ENCODE measurements around the gene NSUN2. TPM values are rescaled to one million over a fixed set of nuclear protein-coding genes. Genes with fewer than 3 reads are reported as not detected.

The NSUN2 gene
- total and polyA plus RNA-seq, 9 donors, result 33.5 to 52.1 (median 39.3) TPM

DNA sequence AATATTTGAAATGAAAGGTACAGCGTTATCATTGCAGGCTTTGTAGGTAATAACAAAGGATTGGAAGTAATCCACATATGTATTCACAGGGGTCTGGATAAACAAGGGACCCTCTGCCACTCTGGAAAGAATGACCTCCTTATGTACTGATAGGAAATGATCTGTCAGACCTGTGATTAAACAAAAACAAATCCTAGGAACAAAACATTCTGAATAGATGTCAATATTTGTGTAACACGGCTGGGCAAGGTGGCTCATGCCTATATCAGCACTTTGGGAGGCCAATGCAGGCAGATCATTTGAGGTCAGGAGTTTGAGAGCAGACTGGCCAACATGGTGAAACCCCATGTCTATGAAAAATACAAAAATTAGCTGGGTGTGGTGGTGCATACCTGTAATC lies 42.3 kb downstream of the NSUN2 start:
- DNase-seq, result no peak
- Histone ChIP-seq H3K36me3 (no peaks in the 10 kb centered on the region), H3K27ac (no peak overlapping the region), H3K9me3 (no peaks in the 10 kb centered on the region), H3K4me3 (no peak overlapping the region), H3K27me3 (no peaks in the 10 kb centered on the region), H3K4me1 (ENCODE audit: insufficient read depth) (no peaks in the 10 kb centered on the region)
- TF ChIP-seq, protein P1, sequence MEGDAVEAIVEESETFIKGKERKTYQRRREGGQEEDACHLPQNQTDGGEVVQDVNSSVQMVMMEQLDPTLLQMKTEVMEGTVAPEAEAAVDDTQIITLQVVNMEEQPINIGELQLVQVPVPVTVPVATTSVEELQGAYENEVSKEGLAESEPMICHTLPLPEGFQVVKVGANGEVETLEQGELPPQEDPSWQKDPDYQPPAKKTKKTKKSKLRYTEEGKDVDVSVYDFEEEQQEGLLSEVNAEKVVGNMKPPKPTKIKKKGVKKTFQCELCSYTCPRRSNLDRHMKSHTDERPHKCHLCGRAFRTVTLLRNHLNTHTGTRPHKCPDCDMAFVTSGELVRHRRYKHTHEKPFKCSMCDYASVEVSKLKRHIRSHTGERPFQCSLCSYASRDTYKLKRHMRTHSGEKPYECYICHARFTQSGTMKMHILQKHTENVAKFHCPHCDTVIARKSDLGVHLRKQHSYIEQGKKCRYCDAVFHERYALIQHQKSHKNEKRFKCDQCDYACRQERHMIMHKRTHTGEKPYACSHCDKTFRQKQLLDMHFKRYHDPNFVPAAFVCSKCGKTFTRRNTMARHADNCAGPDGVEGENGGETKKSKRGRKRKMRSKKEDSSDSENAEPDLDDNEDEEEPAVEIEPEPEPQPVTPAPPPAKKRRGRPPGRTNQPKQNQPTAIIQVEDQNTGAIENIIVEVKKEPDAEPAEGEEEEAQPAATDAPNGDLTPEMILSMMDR (IDR thresholded peaks at IDR 0.05), result no peak
- TF ChIP-seq EP300 (IDR thresholded peaks at IDR 0.05), result no peak
- TF ChIP-seq POLR2A (IDR thresholded peaks at IDR 0.05), result no peak
- 68 to 84% (median 77%) methylated on average over 2 of the region's 2 CpGs for WGBS, 3 donors
- intact Hi-C loops (cut with DNase I), result no loop called here

DNA sequence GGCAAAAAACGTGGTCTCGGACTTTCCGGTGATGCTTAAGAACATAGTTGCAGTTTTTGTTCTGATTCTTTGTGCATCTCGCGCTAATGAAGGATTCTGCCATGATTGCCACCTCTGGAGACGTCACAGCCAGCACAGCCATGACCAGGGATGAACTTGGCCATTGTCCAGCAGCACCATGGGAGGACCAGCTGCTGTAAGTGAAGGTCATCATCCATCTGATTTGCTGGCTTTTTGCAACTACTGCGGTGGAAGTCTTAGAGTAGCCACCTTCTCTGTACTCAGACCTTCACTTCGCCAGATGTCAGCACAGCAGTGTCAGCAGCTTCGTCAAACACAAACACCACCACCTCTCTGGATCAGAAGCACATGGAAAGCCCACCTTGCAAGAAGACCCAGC lies 45.7 kb downstream of the NSUN2 start:
- no peak overlapping the region for H3K27ac ChIP-seq
- no peak overlapping the region for H3K4me3 ChIP-seq
- peaks cover 7% of the 10 kb centered on the region for H3K4me1 ChIP-seq (ENCODE audit: insufficient read depth)
- intact Hi-C loops (cut with DNase I), result loop anchor here in 1 of 4 donors (10.0 kb wide), 1 partner anchor 202 kb away; no protein-coding TSS in a partner anchor
- no peak for DNase-seq
- no peaks in the 10 kb centered on the region for H3K27me3 ChIP-seq
- WGBS, 3 donors, result 85 to 90% (median 85%) methylated on average over 9 of the region's 9 CpGs
- no peaks in the 10 kb centered on the region for H3K36me3 ChIP-seq
- H3K9me3 ChIP-seq, result no peaks in the 10 kb centered on the region
- TF ChIP-seq, protein P1 (IDR thresholded peaks at IDR 0.05), result no peak
- no peak for TF ChIP-seq POLR2A (IDR thresholded peaks at IDR 0.05)
- no peak for TF ChIP-seq EP300 (IDR thresholded peaks at IDR 0.05)

DNA sequence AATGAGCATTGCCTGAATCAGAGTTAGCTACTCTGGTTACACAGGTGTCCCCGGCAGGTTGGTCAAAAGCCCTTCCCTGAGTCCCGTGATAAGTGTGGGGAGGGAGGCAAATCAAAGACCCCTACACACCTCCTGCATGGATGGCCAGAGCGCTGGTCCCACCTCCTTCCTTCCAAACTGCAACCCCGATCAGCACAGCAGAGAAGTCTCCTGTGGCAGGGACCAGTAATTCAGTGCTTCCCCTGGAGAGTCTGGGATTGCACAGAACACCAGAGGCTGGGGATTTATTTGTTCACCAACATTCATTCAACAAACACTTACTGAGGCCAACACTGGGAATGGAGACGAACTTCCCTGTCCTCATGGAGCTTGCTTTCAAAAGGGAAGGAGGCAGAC lies 46.2 kb downstream of the NSUN2 start:
- WGBS, 3 donors, result 91 to 95% (median 94%) methylated on average over 5 of the region's 5 CpGs
- intact Hi-C loops (cut with DNase I), result loop anchor here in 1 of 4 donors (10.0 kb wide), 1 partner anchor 202 kb away; no protein-coding TSS in a partner anchor

DNA sequence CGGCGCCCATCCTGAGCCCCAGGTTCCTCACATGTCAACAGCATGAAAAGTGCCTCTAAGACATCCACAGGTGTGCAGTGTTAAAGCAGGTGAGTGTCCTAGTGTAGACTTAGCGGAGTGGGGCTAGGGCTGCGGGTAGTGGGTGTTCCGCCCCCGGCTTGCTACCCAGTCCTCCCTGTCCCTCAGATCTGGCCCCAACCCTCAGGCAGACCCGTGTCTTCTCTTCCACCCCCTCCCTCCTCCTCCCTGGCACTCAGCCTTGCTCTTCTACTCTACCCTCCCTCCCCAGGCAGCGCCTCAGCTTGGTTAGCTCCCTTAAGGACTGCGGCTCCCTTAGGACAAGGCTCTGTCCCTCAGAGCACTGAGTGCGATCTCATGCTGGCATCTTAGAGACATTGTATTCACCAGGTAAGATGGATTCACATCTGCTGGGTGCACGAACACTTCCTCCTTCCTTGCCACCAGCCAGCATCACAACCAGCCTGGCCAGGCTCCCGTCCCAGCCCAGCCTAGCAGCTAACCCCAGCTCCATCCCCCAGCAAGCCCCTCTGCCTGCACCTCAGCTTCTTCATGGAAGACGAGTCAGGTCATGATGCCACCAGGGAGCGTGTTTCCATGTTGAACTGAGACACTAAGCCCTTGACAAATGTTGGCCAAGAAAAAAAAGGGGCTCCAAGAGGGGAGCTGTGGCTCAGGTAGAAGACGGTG lies 46.8 kb downstream of the NSUN2 start:
- Histone ChIP-seq H3K4me3 (no peak overlapping the region), H3K27me3 (no peaks in the 10 kb centered on the region), H3K36me3 (no peaks in the 10 kb centered on the region), H3K27ac (no peak overlapping the region), H3K9me3 (no peaks in the 10 kb centered on the region), H3K4me1 (ENCODE audit: insufficient read depth) (peaks cover 9% of the 10 kb centered on the region)
- 86 to 90% (median 89%) methylated on average over 15 of the region's 15 CpGs for WGBS, 3 donors
- no peak for DNase-seq
- intact Hi-C loops (cut with DNase I), result loop anchor here in 1 of 4 donors (10.0 kb wide), 1 partner anchor 201 kb away; no protein-coding TSS in a partner anchor
- TF ChIP-seq EP300 (IDR thresholded peaks at IDR 0.05), result no peak
- TF ChIP-seq, protein P1 (IDR thresholded peaks at IDR 0.05), result no peak
- no peak for TF ChIP-seq POLR2A (IDR thresholded peaks at IDR 0.05)

More for the DNA sequence above, 46.2 kb downstream of the NSUN2 start:
- Histone ChIP-seq H3K9me3 (no peaks in the 10 kb centered on the region), H3K4me1 (ENCODE audit: insufficient read depth) (peaks cover 7% of the 10 kb centered on the region), H3K27ac (no peak overlapping the region), H3K36me3 (no peaks in the 10 kb centered on the region), H3K27me3 (no peaks in the 10 kb centered on the region), H3K4me3 (no peak overlapping the region)
- no peak for DNase-seq
- TF ChIP-seq POLR2A (IDR thresholded peaks at IDR 0.05) (no peak), EP300 (IDR thresholded peaks at IDR 0.05) (no peak)
- TF ChIP-seq, protein P1 (IDR thresholded peaks at IDR 0.05), result no peak

All from ovary (tissue), 9 donors.